GM18909 (cell line): ENCODE measurements around the gene GAN.

ENCODE experiments used
- ATAC-seq: cut with Tn5 transposase; IDR thresholded peaks from one replicate; pipeline ENCODE4 v1.9.1; 2021; ENCODE audit warnings: mild to moderate bottlenecking; ENCODE audit not compliant: unreplicated experiment, poor library complexity

GAN gene

GRCh38 chr16:81314603-81315270 lies at the start of gene GAN:
Gene GAN (plus strand): TSS chr16:81314962. CDS start chr16:81315114, 152 bp downstream.
- peak; percentile 94 for ATAC-seq

- ATAC-seq, result no peak
These were observed 49.7 kb upstream of the GAN start for GRCh38 chr16:81265052-81265451.

GRCh38 chr16:81265658-81266451 lies 48.9 kb upstream of the GAN start:
- no peak for ATAC-seq

DNA sequence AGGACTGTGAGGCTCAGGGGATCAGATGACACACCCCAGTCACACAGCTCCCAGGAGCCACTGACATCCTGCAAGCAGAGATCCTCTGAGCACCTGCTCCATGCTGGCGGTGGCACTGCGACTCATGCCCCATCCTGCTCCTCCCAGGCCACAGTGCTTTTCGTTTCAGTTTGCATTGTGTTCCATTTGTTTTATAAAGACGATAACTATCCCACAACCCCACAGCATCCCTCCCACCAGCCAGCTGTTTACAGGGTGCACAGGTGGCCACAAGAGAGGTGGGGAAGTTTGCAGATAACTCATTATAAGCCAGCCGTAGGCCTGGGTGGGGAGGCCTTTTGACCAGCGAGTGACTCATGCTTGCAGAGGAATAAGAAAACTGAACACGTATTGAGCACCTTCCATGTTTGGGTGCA lies 48.1 kb upstream of the GAN start:
- ATAC-seq, result no peak

- ATAC-seq, result no peak
These were observed 46.3 kb upstream of the GAN start for GRCh38 chr16:81268509-81268908.

- ATAC-seq, result no peak
These were observed 41.4 kb upstream of the GAN start for GRCh38 chr16:81273223-81273950.

GRCh38 chr16:81275064-81275532 lies 39.7 kb upstream of the GAN start:
- no peak for ATAC-seq

GRCh38 chr16:81275795-81276194 lies 39.0 kb upstream of the GAN start:
- no peak for ATAC-seq

DNA sequence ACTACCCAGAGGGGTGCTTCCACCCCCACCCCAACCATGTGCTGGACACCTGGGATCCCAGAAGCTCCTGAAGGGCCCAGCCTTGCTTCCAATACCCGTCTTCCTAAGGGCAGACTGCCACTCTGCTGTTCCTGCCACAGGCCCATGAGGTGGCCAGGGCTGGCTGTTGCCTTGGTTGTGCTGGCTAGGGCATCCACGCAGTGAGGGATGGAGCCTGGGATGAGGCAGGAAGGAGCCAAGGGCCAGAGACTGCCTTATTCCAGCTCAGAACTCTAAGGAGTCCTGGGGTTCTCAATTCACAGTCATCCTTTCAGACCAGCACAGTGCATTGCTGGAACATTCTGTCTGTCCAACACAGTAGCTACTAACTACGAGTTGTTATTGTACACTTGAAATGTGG lies 38.4 kb upstream of the GAN start:
- no peak for ATAC-seq

DNA sequence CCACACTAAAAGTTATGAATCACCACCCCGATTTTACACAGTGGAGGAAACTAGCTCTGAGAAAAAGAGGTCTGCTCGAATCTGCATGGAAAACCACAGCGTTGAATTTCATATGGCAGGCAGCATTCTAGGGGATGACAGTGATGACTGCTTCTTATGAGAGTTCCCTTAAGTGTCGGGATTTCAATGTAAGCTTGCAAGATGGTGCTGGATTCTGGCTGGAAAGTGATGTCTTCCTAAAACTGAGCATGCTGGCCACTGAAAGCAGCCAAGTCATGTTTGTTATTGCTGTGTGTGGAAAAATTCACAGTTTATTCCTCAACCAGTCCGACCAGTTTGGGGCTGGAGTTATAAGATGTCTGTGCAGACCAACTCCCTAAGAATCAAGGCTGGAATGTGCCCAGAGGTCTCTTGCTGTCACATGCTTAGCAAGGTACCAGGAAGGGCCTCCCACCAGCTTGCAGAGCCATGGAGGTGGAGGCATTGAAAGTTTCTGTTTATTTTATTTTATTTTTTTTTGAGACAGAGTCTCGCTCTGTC lies 37.2 kb upstream of the GAN start:
- no peak for ATAC-seq

DNA sequence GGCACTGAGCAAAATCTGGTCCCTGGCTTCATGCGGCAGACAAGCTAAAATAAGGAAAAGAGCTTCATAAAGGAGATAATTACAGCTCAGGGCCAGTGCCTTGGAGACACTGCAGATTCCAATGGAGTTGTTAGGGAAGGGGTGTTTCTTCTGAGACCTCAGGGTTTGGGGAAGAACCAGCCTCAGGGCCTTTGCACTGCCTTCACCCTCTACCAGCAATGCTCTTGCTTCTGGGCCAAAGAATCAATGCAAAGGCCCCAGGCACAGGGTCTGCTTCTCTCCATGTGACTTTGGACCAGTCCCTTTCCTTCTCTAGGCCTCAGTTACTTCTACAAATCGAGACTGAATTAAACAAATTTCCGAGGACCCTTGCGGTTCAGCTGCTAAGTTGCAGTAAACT lies 36.2 kb upstream of the GAN start:
- no peak for ATAC-seq

- ATAC-seq, result no peak
These were observed 35.4 kb upstream of the GAN start for GRCh38 chr16:81279392-81279791.

DNA sequence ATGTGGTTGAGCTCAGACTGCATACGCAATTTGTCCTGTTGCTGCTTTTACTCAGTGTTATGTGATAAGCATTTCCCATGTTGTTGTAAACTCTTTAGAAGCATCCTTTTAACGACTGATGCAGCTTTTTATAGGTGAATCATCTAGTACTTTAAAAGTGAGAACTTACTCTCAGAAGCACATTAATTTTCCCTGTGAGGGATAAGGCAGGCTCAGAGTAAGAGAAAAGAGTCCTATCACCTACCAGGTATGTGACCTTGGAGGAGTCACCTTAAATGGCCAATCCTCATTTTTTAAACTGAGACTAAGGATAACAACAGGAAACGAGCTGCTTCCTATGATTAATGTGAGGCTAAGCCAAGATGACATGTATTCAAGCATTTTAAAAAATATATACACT lies 34.4 kb upstream of the GAN start:
- no peak for ATAC-seq

DNA sequence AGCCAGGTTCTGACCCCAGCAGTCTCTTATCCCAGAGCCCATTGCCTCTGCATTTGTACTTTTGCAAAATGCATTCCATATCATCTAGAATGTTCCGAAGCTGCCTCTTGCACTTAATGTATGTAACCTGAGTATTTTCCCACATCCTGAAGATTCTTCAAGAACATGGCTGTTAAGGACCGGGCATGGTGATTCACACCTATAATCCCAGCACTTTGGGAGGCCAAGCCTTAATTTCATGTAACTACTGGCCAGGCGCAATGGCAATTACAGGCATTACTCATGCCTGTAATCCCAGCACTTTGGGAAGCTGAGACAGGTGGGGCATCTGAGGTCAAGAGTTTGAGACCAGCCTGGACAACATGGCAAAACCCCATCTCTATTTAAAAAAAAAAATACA lies 31.7 kb upstream of the GAN start:
- no peak for ATAC-seq

- ATAC-seq, result no peak
These were observed 29.7 kb upstream of the GAN start for GRCh38 chr16:81284995-81285600.

DNA sequence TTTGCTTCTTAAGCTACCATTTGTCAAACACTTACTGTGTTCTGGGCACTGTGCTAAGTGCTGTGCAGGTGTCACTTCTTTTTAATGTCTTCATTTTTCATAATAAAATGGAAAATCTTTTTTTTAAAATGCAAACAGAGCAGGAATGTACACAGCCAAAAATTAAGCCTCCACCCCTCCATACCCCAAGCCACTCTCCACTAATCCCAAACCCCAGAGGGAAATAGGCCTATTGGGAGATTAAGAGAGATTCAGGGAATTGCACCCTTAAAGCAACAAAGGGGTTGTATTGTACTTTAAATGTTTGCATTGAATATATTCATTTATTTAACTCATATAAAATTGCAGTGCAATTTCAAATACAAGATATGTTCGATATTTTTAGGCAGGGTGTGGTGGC lies 28.6 kb upstream of the GAN start:
- ATAC-seq, result no peak

- no peak for ATAC-seq
These were observed 23.6 kb upstream of the GAN start for GRCh38 chr16:81291117-81291516.

DNA sequence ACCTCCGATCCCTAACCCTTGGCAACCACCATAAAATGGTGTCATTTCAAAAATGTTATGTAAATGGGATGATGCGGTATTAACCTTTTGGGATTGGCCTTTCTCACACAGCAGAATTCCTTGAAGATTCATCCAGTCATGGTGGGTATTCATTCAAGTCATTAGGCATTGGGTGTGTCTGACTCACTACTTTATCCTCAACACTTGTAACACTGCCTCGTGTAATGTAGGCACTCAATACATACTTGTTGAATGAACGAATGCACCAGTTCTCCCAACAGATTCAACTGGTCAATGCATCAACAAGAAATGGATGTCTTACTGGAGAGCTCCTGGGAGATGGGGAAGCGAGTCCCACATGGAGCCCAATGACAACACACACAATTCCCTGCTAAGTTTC lies 21.8 kb upstream of the GAN start:
- no peak for ATAC-seq

GRCh38 chr16:81293909-81294802 lies 20.6 kb upstream of the GAN start:
- no peak for ATAC-seq
